Caco-2 (cell line): ENCODE data around the gene ACACA. TPM values are rescaled to one million over a fixed set of nuclear protein-coding genes. Genes with fewer than 3 reads are reported as not detected.

Source experiments
- BruUV-seq: library from RNA; stranded (reverse); fragments of 400-500 nt; replicated peaks from 2 replicates; lab custom pipeline; 2021; lab: Mats Ljungman, UMichigan
- CTCF ChIA-PET: fragments of 300-600 bp; sonication (Branson Sonifier 250); formaldehyde crosslinking; loops from one replicate; lab custom pipeline; 2022; ENCODE audit warnings: antibody characterized with exemption; lab: Charles Lee
- POLR2A ChIA-PET: fragments of 300-600 bp; sonication (Branson Sonifier 250); formaldehyde crosslinking; loops from one replicate; lab custom pipeline; 2022; ENCODE audit warnings: antibody characterized with exemption; lab: Charles Lee
- DNase-seq, 2 experiments: peaks; one replicate each; pipeline versions ENCODE4 v3.0.0 to v3.0.0-alpha.2; 2020 to 2022
- H3K27me3 ChIP-seq: replicated peaks from 2 replicates; pipeline ENCODE4 v1.6.0; 2011; ENCODE audit warnings: low read length; ENCODE audit not compliant: control insufficient read depth, insufficient read depth
- H3K36me3 ChIP-seq: 2 replicates; pipeline ENCODE4 v1.5.1; 2011; ENCODE audit warnings: low read length; ENCODE audit not compliant: control insufficient read depth, insufficient read depth
- H3K4me1 ChIP-seq: fragments of 250-450 bp; sonication (Bioruptor Pico); 2 replicates; pipeline ENCODE4 v1.5.1; 2020; ENCODE audit warnings: mild to moderate bottlenecking
- H3K4me3 ChIP-seq: 2 replicates; pipeline ENCODE4 v1.5.1; 2011; ENCODE audit warnings: low read depth, mild to moderate bottlenecking, control low read depth, low read length
- H3K9me3 ChIP-seq: fragments of 250-450 bp; sonication (Bioruptor Pico); 2 replicates; pipeline ENCODE4 v1.5.1; 2020; ENCODE audit warnings: mild to moderate bottlenecking, moderate library complexity
- H3K27ac Mint-ChIP-seq: one replicate; pipeline ENCODE4 v1.8.0; 2022; ENCODE audit warnings: mixed read lengths; ENCODE audit not compliant: unreplicated experiment
- H3K27me3 Mint-ChIP-seq: one replicate; pipeline ENCODE4 v1.8.0; 2022; ENCODE audit warnings: mixed read lengths; ENCODE audit not compliant: insufficient read depth, unreplicated experiment
- H3K36me3 Mint-ChIP-seq: one replicate; pipeline ENCODE4 v1.8.0; 2022; ENCODE audit warnings: mild to moderate bottlenecking, mixed read lengths; ENCODE audit not compliant: insufficient read depth, unreplicated experiment
- H3K4me1 Mint-ChIP-seq: one replicate; pipeline ENCODE4 v1.8.0; 2022; ENCODE audit warnings: low read depth, mixed read lengths; ENCODE audit not compliant: unreplicated experiment
- H3K4me3 Mint-ChIP-seq: one replicate; pipeline ENCODE4 v1.8.0; 2022; ENCODE audit warnings: mild to moderate bottlenecking, moderate library complexity, mixed read lengths; ENCODE audit not compliant: unreplicated experiment
- H3K9me3 Mint-ChIP-seq: one replicate; pipeline ENCODE4 v1.8.0; 2022; ENCODE audit warnings: mixed read lengths; ENCODE audit not compliant: unreplicated experiment
- CTCF ChIP-seq, 2 experiments: fragments of 200-600 bp in 1 of 2; IDR thresholded peaks; 1 replicate in 1 of 2; 2 replicates in 1 of 2; pipeline versions ENCODE4 v1.5.1 to v1.8.0; 2011 to 2022; ENCODE audit warnings: antibody characterized with exemption in 1 of 2, control low read depth in 1 of 2, inconsistent platforms in 1 of 2, low read depth in 1 of 2, low read length in 1 of 2, mild to moderate bottlenecking in 1 of 2, moderate library complexity in 1 of 2; ENCODE audit not compliant: insufficient read depth in 1 of 2, severe bottlenecking in 1 of 2, unreplicated experiment in 1 of 2
- intact Hi-C: fragments of 100-400 bp; cut with micrococcal nuclease; formaldehyde crosslinking; loops from one replicate; pipeline ENCODE4 v1.10.0; 2022; ENCODE audit not compliant: unreplicated experiment
- total RNA-seq: library from RNA; stranded (reverse); gene quantifications from 2 replicates; pipeline ENCODE4 v1.2.3, GENCODE V29; 2022

The ACACA gene
- total RNA-seq, 1 experiment from 2014 or later, result 108 TPM

- Mint-ChIP-seq H3K4me1 (no peaks in the 10 kb centered on the region), H3K27me3 (no peaks in the 10 kb centered on the region), H3K4me3 (no peak overlapping the region), H3K36me3 (peaks cover 56% of the 10 kb centered on the region), H3K27ac (no peak overlapping the region), H3K9me3 (no peaks in the 10 kb centered on the region)
- TF ChIP-seq CTCF (IDR thresholded peaks at IDR 0.05; ENCODE audit: insufficient read depth in 1 of 2, low read depth in 1 of 2, low read length in 1 of 2, severe bottlenecking in 1 of 2, unreplicated experiment in 1 of 2), result no peak
- Histone ChIP-seq H3K4me1 (no peaks in the 10 kb centered on the region), H3K27me3 (no peaks in the 10 kb centered on the region), H3K9me3 (no peaks in the 10 kb centered on the region), H3K36me3 (peaks cover 1% of the 10 kb centered on the region), H3K4me3 (no peak overlapping the region)
- POLR2A ChIA-PET, result no interaction called here
- DNase-seq, result no peak
- intact Hi-C loops, result no loop called here
- CTCF ChIA-PET, result no interaction called here
- BruUV-seq, result no TSS peak
Measured at GRCh38 chr17:37259030-37259735, 147.5 kb downstream of the ACACA start.

- H3K4me1 Mint-ChIP-seq, result no peaks in the 10 kb centered on the region
- H3K4me3 Mint-ChIP-seq, result no peak overlapping the region
- no peak overlapping the region for H3K4me3 ChIP-seq
- intact Hi-C loops, result no loop called here
- H3K27me3 ChIP-seq, result no peaks in the 10 kb centered on the region
- H3K9me3 ChIP-seq, result no peaks in the 10 kb centered on the region
- TF ChIP-seq CTCF (IDR thresholded peaks at IDR 0.05; ENCODE audit: insufficient read depth in 1 of 2, low read depth in 1 of 2, low read length in 1 of 2, severe bottlenecking in 1 of 2, unreplicated experiment in 1 of 2), result no peak
- no peaks in the 10 kb centered on the region for H3K27me3 Mint-ChIP-seq
- ChIA-PET CTCF (interaction anchor here (1.8 kb wide), 1 partner anchor 116 kb away, joined by 10 read pairs; no protein-coding TSS in a partner anchor), POLR2A (no interaction called here)
- peaks cover 60% of the 10 kb centered on the region for H3K36me3 Mint-ChIP-seq
- BruUV-seq, result no TSS peak
- DNase-seq, result no peak
- no peak overlapping the region for H3K27ac Mint-ChIP-seq
- H3K4me1 ChIP-seq, result no peaks in the 10 kb centered on the region
- no peaks in the 10 kb centered on the region for H3K9me3 Mint-ChIP-seq
- no peaks in the 10 kb centered on the region; the same call in 1 of the 2 replicates for H3K36me3 ChIP-seq
Measured at GRCh38 chr17:37256627-37257026, 150.0 kb downstream of the ACACA start.

GRCh38 chr17:37255432-37255831 is 151.2 kb downstream of the ACACA start:
- ChIA-PET POLR2A (no interaction called here), CTCF (interaction anchor here (0.9 to 1.8 kb wide), 2 partner anchors 11 to 118 kb away, joined by 4 to 10 read pairs; no protein-coding TSS in a partner anchor)
- no peak overlapping the region for H3K4me3 ChIP-seq

More at GRCh38 chr17:37255432-37255831, 151.2 kb downstream of the ACACA start:
- no TSS peak for BruUV-seq
- Histone ChIP-seq H3K27me3 (no peaks in the 10 kb centered on the region), H3K9me3 (no peaks in the 10 kb centered on the region), H3K4me1 (no peaks in the 10 kb centered on the region), H3K36me3 (no peaks in the 10 kb centered on the region; the same call in 1 of the 2 replicates)
- no peaks in the 10 kb centered on the region for H3K9me3 Mint-ChIP-seq
- intact Hi-C loops, result no loop called here
- no peak overlapping the region for H3K4me3 Mint-ChIP-seq
- no peak overlapping the region for H3K27ac Mint-ChIP-seq
- no peaks in the 10 kb centered on the region for H3K27me3 Mint-ChIP-seq
- no peak for TF ChIP-seq CTCF (IDR thresholded peaks at IDR 0.05; ENCODE audit: insufficient read depth in 1 of 2, low read depth in 1 of 2, low read length in 1 of 2, severe bottlenecking in 1 of 2, unreplicated experiment in 1 of 2)
- DNase-seq, result no peak
- peaks cover 67% of the 10 kb centered on the region for H3K36me3 Mint-ChIP-seq
- no peaks in the 10 kb centered on the region for H3K4me1 Mint-ChIP-seq
